ENCODE measurements around the gene ARHGAP19.

The ARHGAP19 gene

GRCh38 chr10:97307866-97308780 is 15.7 kb upstream of the ARHGAP19 start:
- Histone ChIP-seq H3K36me3 (replicated peaks) (no peaks in the 10 kb centered on the region), H3K4me3 (ENCODE audit: low read depth, low read length) (no peak overlapping the region), H3K27ac (no peak overlapping the region), H3K27me3 (replicated peaks) (no peaks in the 10 kb centered on the region)
- in situ Hi-C loops (cut with HindIII; ENCODE audit: low pct_ligation_motif_present, low sequenced_read_pairs) = no loop called here
- no peak for TF ChIP-seq CTCF (IDR thresholded peaks at IDR 0.05; ENCODE audit: low read depth, low read length, missing control alignments)
- no peak for DNase-seq

- H3K27me3 ChIP-seq (replicated peaks) = no peaks in the 10 kb centered on the region
- no peak for TF ChIP-seq CTCF (IDR thresholded peaks at IDR 0.05; ENCODE audit: low read depth, low read length, missing control alignments)
- no peak overlapping the region for H3K4me3 ChIP-seq (ENCODE audit: low read depth, low read length)
- no peak overlapping the region for H3K27ac ChIP-seq
- DNase-seq = no peak
- no peaks in the 10 kb centered on the region for H3K36me3 ChIP-seq (replicated peaks)
- in situ Hi-C loops (cut with HindIII; ENCODE audit: low pct_ligation_motif_present, low sequenced_read_pairs) = no loop called here
Observed at GRCh38 chr10:97307441-97307840, 15.0 kb upstream of the ARHGAP19 start.

- Histone ChIP-seq H3K36me3 (replicated peaks) (no peaks in the 10 kb centered on the region), H3K4me3 (ENCODE audit: low read depth, low read length) (no peak overlapping the region), H3K27ac (no peak overlapping the region), H3K27me3 (replicated peaks) (no peaks in the 10 kb centered on the region)
- in situ Hi-C loops (cut with HindIII; ENCODE audit: low pct_ligation_motif_present, low sequenced_read_pairs) = no loop called here
- no peak for TF ChIP-seq CTCF (IDR thresholded peaks at IDR 0.05; ENCODE audit: low read depth, low read length, missing control alignments)
- DNase-seq = no peak
Observed at GRCh38 chr10:97302088-97302791, 9.8 kb upstream of the ARHGAP19 start.

GRCh38 chr10:97300980-97301379 is 8.5 kb upstream of the ARHGAP19 start:
- Histone ChIP-seq H3K4me3 (ENCODE audit: low read depth, low read length) (no peak overlapping the region), H3K36me3 (replicated peaks) (no peaks in the 10 kb centered on the region), H3K27ac (no peak overlapping the region), H3K27me3 (replicated peaks) (no peaks in the 10 kb centered on the region)
- TF ChIP-seq CTCF (IDR thresholded peaks at IDR 0.05; ENCODE audit: low read depth, low read length, missing control alignments) = no peak
- DNase-seq = no peak
- in situ Hi-C loops (cut with HindIII; ENCODE audit: low pct_ligation_motif_present, low sequenced_read_pairs) = no loop called here

- in situ Hi-C loops (cut with HindIII; ENCODE audit: low pct_ligation_motif_present, low sequenced_read_pairs) = no loop called here
Observed at GRCh38 chr10:97298223-97298571, 5.8 kb upstream of the ARHGAP19 start.

More at GRCh38 chr10:97298223-97298571, 5.8 kb upstream of the ARHGAP19 start:
- Histone ChIP-seq H3K36me3 (replicated peaks) (no peaks in the 10 kb centered on the region), H3K27me3 (replicated peaks) (no peaks in the 10 kb centered on the region), H3K27ac (no peak overlapping the region), H3K4me3 (ENCODE audit: low read depth, low read length) (no peak overlapping the region)
- DNase-seq = no peak
- TF ChIP-seq CTCF (IDR thresholded peaks at IDR 0.05; ENCODE audit: low read depth, low read length, missing control alignments) = no peak
